Astrocyte (in vitro differentiated cells and primary cell): Measurements from ENCODE around the gene PLEKHG4B. TPM values are rescaled to one million over a fixed set of nuclear protein-coding genes. Genes with fewer than 3 reads are reported as not detected.

Experiments
- DNase-seq: peaks from one replicate; pipeline ENCODE4 v3.0.0-alpha.2; 2010; ENCODE audit warnings: low read depth
- FAIRE-seq: peaks from 2 replicates; lab custom pipeline; 2011; peaks lifted over from hg19 to GRCh38; lab: Jason Lieb, UNC
- H2AFZ ChIP-seq: 2 replicates; pipeline ENCODE4 v1.6.0; 2012; ENCODE audit warnings: low read depth, low read length, inconsistent platforms
- H3K27ac ChIP-seq: 2 replicates; pipeline ENCODE4 v1.5.1; 2011; ENCODE audit warnings: low read depth, low read length, inconsistent platforms
- H3K27me3 ChIP-seq: 2 replicates; pipeline ENCODE4 v1.6.0; 2011; ENCODE audit warnings: low read length, inconsistent platforms; ENCODE audit not compliant: insufficient read depth
- H3K36me3 ChIP-seq: 2 replicates; pipeline ENCODE4 v1.5.1; 2011; ENCODE audit warnings: low read length, inconsistent platforms; ENCODE audit not compliant: insufficient read depth
- H3K4me1 ChIP-seq: 2 replicates; pipeline ENCODE4 v1.5.1; 2011; ENCODE audit warnings: low read length, inconsistent platforms; ENCODE audit not compliant: insufficient read depth
- H3K4me2 ChIP-seq: 2 replicates; pipeline ENCODE4 v1.6.0; 2012; ENCODE audit warnings: low read length, inconsistent platforms
- H3K4me3 ChIP-seq: 2 replicates; pipeline ENCODE4 v1.5.1; 2011; ENCODE audit warnings: low read depth, mild to moderate bottlenecking, low read length, inconsistent platforms; ENCODE audit not compliant: insufficient read depth
- H3K79me2 ChIP-seq: 2 replicates; pipeline ENCODE4 v1.6.0; 2012; ENCODE audit warnings: mild to moderate bottlenecking, low read length, inconsistent platforms; ENCODE audit not compliant: insufficient read depth
- H3K9ac ChIP-seq: 2 replicates; pipeline ENCODE4 v1.6.0; 2012; ENCODE audit warnings: mild to moderate bottlenecking, low read length, inconsistent platforms
- H3K9me3 ChIP-seq: 2 replicates; pipeline ENCODE4 v1.5.1; 2012; ENCODE audit warnings: low read depth, mild to moderate bottlenecking, low read length, inconsistent platforms; ENCODE audit not compliant: insufficient read depth
- H4K20me1 ChIP-seq: 2 replicates; pipeline ENCODE4 v1.6.0; 2012; ENCODE audit warnings: low read length, inconsistent platforms; ENCODE audit not compliant: insufficient read depth
- H3K27ac Mint-ChIP-seq: one replicate; pipeline ENCODE4 v1.8.0; 2021; ENCODE audit warnings: mild to moderate bottlenecking, mixed read lengths; ENCODE audit not compliant: unreplicated experiment
- H3K27me3 Mint-ChIP-seq: one replicate; pipeline ENCODE4 v1.8.0; 2021; ENCODE audit warnings: low read depth, mixed read lengths; ENCODE audit not compliant: unreplicated experiment
- H3K36me3 Mint-ChIP-seq: one replicate; pipeline ENCODE4 v1.8.0; 2021; ENCODE audit warnings: low read depth, mixed read lengths; ENCODE audit not compliant: unreplicated experiment
- H3K4me1 Mint-ChIP-seq: one replicate; pipeline ENCODE4 v1.8.0; 2021; ENCODE audit warnings: low read depth, mixed read lengths; ENCODE audit not compliant: unreplicated experiment
- H3K4me3 Mint-ChIP-seq: one replicate; pipeline ENCODE4 v1.8.0; 2021; ENCODE audit warnings: mild to moderate bottlenecking, moderate library complexity, mixed read lengths; ENCODE audit not compliant: unreplicated experiment
- H3K9me3 Mint-ChIP-seq: one replicate; pipeline ENCODE4 v1.8.0; 2021; ENCODE audit warnings: mild to moderate bottlenecking, mixed read lengths; ENCODE audit not compliant: unreplicated experiment
- EZH2 ChIP-seq: IDR thresholded peaks from 2 replicates; pipeline ENCODE4 v1.6.1; 2012; ENCODE audit warnings: mild to moderate bottlenecking, low read length, inconsistent platforms; ENCODE audit not compliant: insufficient read depth
- total RNA-seq: library from RNA; stranded (reverse); gene quantifications from 2 replicates; pipeline ENCODE4 v1.2.1, GENCODE V29; 2021
- TF ChIP-seq, protein P1 (sequence below): IDR thresholded peaks from 2 replicates; pipeline ENCODE4 v1.5.1; 2011; ENCODE audit warnings: low read depth, mild to moderate bottlenecking, inconsistent platforms, low read length, moderate library complexity; ENCODE audit not compliant: insufficient read depth

PLEKHG4B gene
- total RNA-seq, 1 donor from 2014 or later, result 8.1 TPM

DNA sequence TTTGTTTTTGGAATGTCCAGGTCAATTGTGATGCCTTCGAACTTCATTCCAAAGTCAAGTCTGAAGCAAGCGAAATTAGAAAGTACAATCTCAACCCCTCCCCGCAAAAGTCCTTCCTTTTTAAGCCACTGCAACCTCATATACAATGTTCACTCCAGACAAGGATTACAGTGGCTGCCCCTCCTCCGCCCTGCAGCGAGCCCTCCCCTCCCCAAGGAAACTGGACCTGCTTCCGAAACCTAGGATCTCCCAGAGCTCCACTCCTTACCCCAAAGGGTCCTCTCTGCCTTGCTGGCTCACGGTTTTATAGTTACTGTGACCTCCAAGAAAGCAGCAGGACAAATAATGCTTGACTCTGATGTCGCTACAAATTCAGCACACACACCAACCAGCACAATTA is 109.7 kb downstream of the PLEKHG4B start:
- FAIRE-seq (no peak), DNase-seq (no peak)
- peaks cover 14% of the 10 kb centered on the region for H3K79me2 ChIP-seq
- Mint-ChIP-seq H3K36me3 (peaks cover 12% of the 10 kb centered on the region), H3K27me3 (no peaks in the 10 kb centered on the region), H3K4me1 (peaks cover 10% of the 10 kb centered on the region), H3K9me3 (peaks cover 2% of the 10 kb centered on the region), H3K4me3 (no peak overlapping the region), H3K27ac (no peak overlapping the region)
- no peak overlapping the region for H3K4me2 ChIP-seq
- no peaks in the 10 kb centered on the region for H3K9me3 ChIP-seq
- TF ChIP-seq, protein P1, sequence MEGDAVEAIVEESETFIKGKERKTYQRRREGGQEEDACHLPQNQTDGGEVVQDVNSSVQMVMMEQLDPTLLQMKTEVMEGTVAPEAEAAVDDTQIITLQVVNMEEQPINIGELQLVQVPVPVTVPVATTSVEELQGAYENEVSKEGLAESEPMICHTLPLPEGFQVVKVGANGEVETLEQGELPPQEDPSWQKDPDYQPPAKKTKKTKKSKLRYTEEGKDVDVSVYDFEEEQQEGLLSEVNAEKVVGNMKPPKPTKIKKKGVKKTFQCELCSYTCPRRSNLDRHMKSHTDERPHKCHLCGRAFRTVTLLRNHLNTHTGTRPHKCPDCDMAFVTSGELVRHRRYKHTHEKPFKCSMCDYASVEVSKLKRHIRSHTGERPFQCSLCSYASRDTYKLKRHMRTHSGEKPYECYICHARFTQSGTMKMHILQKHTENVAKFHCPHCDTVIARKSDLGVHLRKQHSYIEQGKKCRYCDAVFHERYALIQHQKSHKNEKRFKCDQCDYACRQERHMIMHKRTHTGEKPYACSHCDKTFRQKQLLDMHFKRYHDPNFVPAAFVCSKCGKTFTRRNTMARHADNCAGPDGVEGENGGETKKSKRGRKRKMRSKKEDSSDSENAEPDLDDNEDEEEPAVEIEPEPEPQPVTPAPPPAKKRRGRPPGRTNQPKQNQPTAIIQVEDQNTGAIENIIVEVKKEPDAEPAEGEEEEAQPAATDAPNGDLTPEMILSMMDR, result no peak
- no peak for TF ChIP-seq EZH2
- H2AFZ ChIP-seq, result no peak overlapping the region
- no peak overlapping the region for H3K4me3 ChIP-seq
- no peaks in the 10 kb centered on the region for H3K36me3 ChIP-seq
- H3K4me1 ChIP-seq, result peaks cover 7% of the 10 kb centered on the region
- no peak overlapping the region for H3K9ac ChIP-seq
- H3K27ac ChIP-seq, result no peak overlapping the region
- H3K27me3 ChIP-seq, result no peaks in the 10 kb centered on the region
- H4K20me1 ChIP-seq, result peaks cover 56% of the 10 kb centered on the region

DNA sequence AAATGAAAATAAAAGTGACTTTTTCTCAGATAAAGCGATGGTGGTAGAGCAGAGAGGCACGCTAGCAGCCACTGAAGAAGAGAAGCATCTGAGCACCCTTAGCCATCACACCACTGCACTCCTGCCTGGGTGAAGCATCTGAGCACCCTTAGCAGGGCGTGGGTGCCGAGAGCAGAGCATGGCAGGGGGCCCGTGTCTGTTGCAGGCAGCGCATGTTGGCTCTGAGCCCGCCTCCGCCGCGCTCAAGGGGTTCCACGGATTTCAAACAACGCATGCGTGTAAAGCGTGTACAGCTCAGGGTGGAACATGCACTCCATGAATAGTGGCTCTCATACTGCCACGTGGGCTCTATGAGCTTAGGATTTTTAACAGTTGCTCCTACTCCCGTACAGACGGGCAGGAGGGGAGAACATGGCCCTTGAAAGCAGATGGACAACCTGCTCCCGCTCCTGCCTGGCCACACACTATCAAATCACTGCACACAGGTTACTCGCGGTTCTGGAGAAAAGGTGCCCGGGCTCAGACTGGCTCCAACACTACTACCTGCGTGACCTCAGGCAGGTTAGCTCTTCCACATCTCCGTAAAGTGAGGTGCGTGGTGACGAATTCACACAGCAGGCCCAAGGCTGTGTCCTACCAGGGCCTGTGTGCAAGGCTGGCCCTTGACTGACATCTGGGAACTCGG is 111.4 kb downstream of the PLEKHG4B start:
- no peak overlapping the region for H3K4me2 ChIP-seq
- FAIRE-seq, result no peak
- no peaks in the 10 kb centered on the region for H3K36me3 ChIP-seq
- H2AFZ ChIP-seq, result no peak overlapping the region
- H3K9me3 Mint-ChIP-seq, result peaks cover 2% of the 10 kb centered on the region
- no peak overlapping the region for H3K9ac ChIP-seq
- DNase-seq, result no peak
- no peak overlapping the region for H3K27ac ChIP-seq
- H3K9me3 ChIP-seq, result no peaks in the 10 kb centered on the region
- TF ChIP-seq EZH2, result no peak
- TF ChIP-seq, protein P1, result no peak
- H3K27me3 ChIP-seq, result no peaks in the 10 kb centered on the region
- peaks cover 27% of the 10 kb centered on the region for H3K79me2 ChIP-seq
- no peak overlapping the region for H3K4me3 ChIP-seq
- peaks cover 23% of the 10 kb centered on the region for H3K4me1 ChIP-seq
- H3K27me3 Mint-ChIP-seq, result no peaks in the 10 kb centered on the region
- peaks cover 16% of the 10 kb centered on the region for H3K4me1 Mint-ChIP-seq
- peaks cover 73% of the 10 kb centered on the region for H4K20me1 ChIP-seq
- peaks cover 13% of the 10 kb centered on the region for H3K36me3 Mint-ChIP-seq
- no peak overlapping the region for H3K4me3 Mint-ChIP-seq
- no peak overlapping the region for H3K27ac Mint-ChIP-seq

DNA sequence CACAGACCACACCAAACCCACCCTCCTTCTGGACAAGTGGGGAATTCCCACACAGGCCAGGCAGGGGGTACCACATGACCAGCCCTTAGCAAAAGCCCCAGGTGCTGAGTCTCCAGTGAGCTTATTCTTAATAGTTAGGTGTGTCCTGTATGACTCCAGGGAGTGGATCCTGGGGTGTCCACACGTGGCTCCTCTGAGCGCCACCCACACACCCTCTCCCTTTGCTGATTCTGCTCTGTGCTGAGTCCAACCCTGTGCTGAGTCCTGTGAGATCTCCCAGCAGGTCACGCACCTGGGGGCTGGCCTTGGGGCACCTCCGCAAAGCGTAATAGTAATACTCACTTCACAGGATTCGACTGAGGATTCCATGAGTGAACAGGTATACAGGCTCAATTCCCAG is 112.0 kb downstream of the PLEKHG4B start:
- Histone ChIP-seq H3K27ac (no peak overlapping the region), H3K79me2 (peaks cover 34% of the 10 kb centered on the region), H3K4me1 (peaks cover 23% of the 10 kb centered on the region), H3K9me3 (no peaks in the 10 kb centered on the region), H2AFZ (no peak overlapping the region), H3K4me2 (no peak overlapping the region), H4K20me1 (peaks cover 79% of the 10 kb centered on the region), H3K9ac (no peak overlapping the region), H3K36me3 (no peaks in the 10 kb centered on the region), H3K4me3 (no peak overlapping the region), H3K27me3 (no peaks in the 10 kb centered on the region)
- no peak for FAIRE-seq
- no peak overlapping the region for H3K27ac Mint-ChIP-seq
- H3K4me1 Mint-ChIP-seq, result peaks cover 16% of the 10 kb centered on the region
- H3K4me3 Mint-ChIP-seq, result no peak overlapping the region
- no peak for DNase-seq
- no peaks in the 10 kb centered on the region for H3K9me3 Mint-ChIP-seq
- TF ChIP-seq, protein P1, result no peak
- no peak for TF ChIP-seq EZH2
- peaks cover 11% of the 10 kb centered on the region for H3K36me3 Mint-ChIP-seq
- no peaks in the 10 kb centered on the region for H3K27me3 Mint-ChIP-seq
